Natural killer cell (primary cell): ENCODE measurements around the gene NIP7. TPM values are rescaled to one million over a fixed set of nuclear protein-coding genes. Genes with fewer than 3 reads are reported as not detected.

Source experiments
- ATAC-seq, 3 donors: fragments of 150-1000 bp in 2 of 3; fragments of 200-7000 bp in 1 of 3; cut with Tn5 transposase; 1 replicate in 1 of 3; 2 replicates in 2 of 3; pipeline ENCODE4 v1.10.0; 2021; ENCODE audit warnings: mild to moderate bottlenecking in 2 of 3, moderate library complexity in 2 of 3
- DNase-seq, 2 donors: peaks; one replicate each; pipeline versions ENCODE4 v3.0.0 to v3.0.0-alpha.2; 2013 to 2021; ENCODE audit warnings: mixed read lengths in 1 of 2
- H3K27ac ChIP-seq: one replicate; pipeline ENCODE4 v1.5.1; 2013; ENCODE audit warnings: mild to moderate bottlenecking, low read length
- H3K27me3 ChIP-seq: one replicate; pipeline ENCODE4 v1.6.1; 2013; ENCODE audit warnings: low read length; ENCODE audit not compliant: control insufficient read depth, insufficient read depth
- H3K36me3 ChIP-seq: one replicate; pipeline ENCODE4 v1.6.1; 2013; ENCODE audit warnings: low read length; ENCODE audit not compliant: control insufficient read depth, insufficient read depth
- H3K4me1 ChIP-seq: one replicate; pipeline ENCODE4 v1.6.1; 2013; ENCODE audit warnings: low read length; ENCODE audit not compliant: control insufficient read depth, insufficient read depth
- H3K4me3 ChIP-seq: one replicate; pipeline ENCODE4 v1.5.1; 2013; ENCODE audit warnings: low read length
- H3K9me3 ChIP-seq: one replicate; pipeline ENCODE4 v1.6.1; 2013; ENCODE audit warnings: low read length; ENCODE audit not compliant: control insufficient read depth, insufficient read depth
- H3K27ac Mint-ChIP-seq, 2 donors: one replicate each; pipeline ENCODE4 v1.8.0; 2022; ENCODE audit warnings: mild to moderate bottlenecking in 2 of 2, mixed read lengths in 2 of 2, moderate library complexity in 1 of 2
- H3K27me3 Mint-ChIP-seq, 2 donors: one replicate each; pipeline ENCODE4 v1.8.0; 2022; ENCODE audit warnings: low read depth in 2 of 2, mixed read lengths in 2 of 2
- H3K36me3 Mint-ChIP-seq: one replicate; pipeline ENCODE4 v1.8.0; 2022; ENCODE audit warnings: mixed read lengths
- H3K4me1 Mint-ChIP-seq, 2 donors: one replicate each; pipeline ENCODE4 v1.8.0; 2022; ENCODE audit warnings: mixed read lengths in 2 of 2
- H3K4me3 Mint-ChIP-seq: one replicate; pipeline ENCODE4 v1.8.0; 2022; ENCODE audit warnings: mild to moderate bottlenecking, moderate library complexity, mixed read lengths
- H3K9me3 Mint-ChIP-seq, 2 donors: one replicate each; pipeline ENCODE4 v1.8.0; 2022; ENCODE audit warnings: mixed read lengths in 2 of 2
- WGBS: methylation state at CpG from one replicate; pipeline ENCODE4 v1.1.7; 2013; ENCODE audit warnings: missing lambda C conversion rate; ENCODE audit not compliant: insufficient coverage; 5-methylcytosine and 5-hydroxymethylcytosine counted together
- intact Hi-C: fragments of 100-400 bp; cut with micrococcal nuclease; formaldehyde crosslinking; loops from one replicate; pipeline ENCODE4 v1.14.2; 2022
- total RNA-seq, 4 donors: library from RNA; stranded (reverse); fragments of 120-200 nt in 1 of 4; gene quantifications; one replicate each; pipeline versions ENCODE4 v1.2.3 to v1.2.4, GENCODE V29; 2013 to 2022
- TF ChIP-seq, protein P1 (sequence below): fragments of 200-600 bp; IDR thresholded peaks from one replicate; pipeline ENCODE4 v1.8.0; 2022; ENCODE audit warnings: antibody characterized with exemption

Gene NIP7
- total RNA-seq, 3 donors from 2014 or later (not counting 1 experiment from before 2014, with no cell fraction given) = 33.7 to 41.8 (median 37.7) TPM

- H3K36me3 Mint-ChIP-seq = no peaks in the 10 kb centered on the region
- no peak for ATAC-seq
These were observed 39.2 kb downstream of the NIP7 start for GRCh38 chr16:69378760-69379159.

DNA sequence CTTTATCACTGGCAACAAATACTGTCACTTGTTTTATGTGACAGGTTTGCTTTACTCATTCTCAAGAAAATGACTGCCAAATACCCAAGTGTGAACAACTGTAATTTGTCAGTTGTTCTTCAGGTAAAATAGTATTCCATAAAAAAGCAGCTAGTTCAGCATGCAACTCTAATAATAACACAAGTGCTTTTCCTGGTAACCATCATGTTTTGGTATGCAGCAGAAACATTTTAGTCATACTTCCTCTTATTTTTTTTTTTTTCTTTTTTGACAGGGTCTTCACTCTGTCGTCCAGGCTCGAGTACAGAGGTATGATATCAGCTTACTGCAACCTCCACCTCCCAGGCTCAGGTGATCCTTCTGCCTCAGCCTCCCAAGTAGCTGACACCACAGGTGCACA, 41.7 kb downstream of the NIP7 start:
- H3K4me1 Mint-ChIP-seq = peaks cover 34 to 47% of the 10 kb centered on the region in 2 donors
- intact Hi-C loops = no loop called here
- H3K9me3 ChIP-seq = no peaks in the 10 kb centered on the region
- DNase-seq (no peak), ATAC-seq (no peak)
- H3K27ac Mint-ChIP-seq = peak overlapping the region; percentile 16 to 89
- H3K9me3 Mint-ChIP-seq = no peaks in the 10 kb centered on the region
- no peaks in the 10 kb centered on the region for H3K27me3 ChIP-seq
- H3K36me3 Mint-ChIP-seq = no peaks in the 10 kb centered on the region
- H3K4me3 Mint-ChIP-seq = no peak overlapping the region
- H3K27ac ChIP-seq = no peak overlapping the region
- TF ChIP-seq, protein P1, sequence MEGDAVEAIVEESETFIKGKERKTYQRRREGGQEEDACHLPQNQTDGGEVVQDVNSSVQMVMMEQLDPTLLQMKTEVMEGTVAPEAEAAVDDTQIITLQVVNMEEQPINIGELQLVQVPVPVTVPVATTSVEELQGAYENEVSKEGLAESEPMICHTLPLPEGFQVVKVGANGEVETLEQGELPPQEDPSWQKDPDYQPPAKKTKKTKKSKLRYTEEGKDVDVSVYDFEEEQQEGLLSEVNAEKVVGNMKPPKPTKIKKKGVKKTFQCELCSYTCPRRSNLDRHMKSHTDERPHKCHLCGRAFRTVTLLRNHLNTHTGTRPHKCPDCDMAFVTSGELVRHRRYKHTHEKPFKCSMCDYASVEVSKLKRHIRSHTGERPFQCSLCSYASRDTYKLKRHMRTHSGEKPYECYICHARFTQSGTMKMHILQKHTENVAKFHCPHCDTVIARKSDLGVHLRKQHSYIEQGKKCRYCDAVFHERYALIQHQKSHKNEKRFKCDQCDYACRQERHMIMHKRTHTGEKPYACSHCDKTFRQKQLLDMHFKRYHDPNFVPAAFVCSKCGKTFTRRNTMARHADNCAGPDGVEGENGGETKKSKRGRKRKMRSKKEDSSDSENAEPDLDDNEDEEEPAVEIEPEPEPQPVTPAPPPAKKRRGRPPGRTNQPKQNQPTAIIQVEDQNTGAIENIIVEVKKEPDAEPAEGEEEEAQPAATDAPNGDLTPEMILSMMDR = no peak
- peaks cover 8% of the 10 kb centered on the region for H3K4me1 ChIP-seq
- no peaks in the 10 kb centered on the region for H3K27me3 Mint-ChIP-seq
- WGBS = 28% methylated on average over 2 of the region's 2 CpGs
- peaks cover 44% of the 10 kb centered on the region for H3K36me3 ChIP-seq
- no peak overlapping the region for H3K4me3 ChIP-seq

More at GRCh38 chr16:69378760-69379159, 39.2 kb downstream of the NIP7 start:
- H3K27ac Mint-ChIP-seq = peak overlapping the region; percentile 17 to 48
- no peaks in the 10 kb centered on the region for H3K9me3 Mint-ChIP-seq
- H3K4me3 Mint-ChIP-seq = no peak overlapping the region
- Histone ChIP-seq H3K27me3 (no peaks in the 10 kb centered on the region), H3K36me3 (peaks cover 43% of the 10 kb centered on the region), H3K9me3 (no peaks in the 10 kb centered on the region), H3K27ac (no peak overlapping the region), H3K4me3 (no peak overlapping the region), H3K4me1 (no peaks in the 10 kb centered on the region)
- H3K4me1 Mint-ChIP-seq = peaks cover 14 to 26% of the 10 kb centered on the region in 2 donors
- H3K27me3 Mint-ChIP-seq = no peaks in the 10 kb centered on the region
- DNase-seq = no peak
- intact Hi-C loops = no loop called here
- WGBS = 100% methylated on average over 1 of the region's 1 CpG
- TF ChIP-seq, protein P1 = no peak

GRCh38 chr16:69382421-69382820, 42.8 kb downstream of the NIP7 start:
- Histone ChIP-seq H3K4me3 (no peak overlapping the region), H3K9me3 (no peaks in the 10 kb centered on the region), H3K27ac (no peak overlapping the region), H3K27me3 (no peaks in the 10 kb centered on the region), H3K36me3 (peaks cover 43% of the 10 kb centered on the region), H3K4me1 (peaks cover 10% of the 10 kb centered on the region)
- TF ChIP-seq, protein P1 = no peak
- no peak for ATAC-seq
- peak overlapping the region; percentile 34 to 89 for H3K27ac Mint-ChIP-seq
- intact Hi-C loops = no loop called here
- no peak overlapping the region for H3K4me3 Mint-ChIP-seq
- no peaks in the 10 kb centered on the region for H3K27me3 Mint-ChIP-seq
- DNase-seq = no peak
- H3K9me3 Mint-ChIP-seq = no peaks in the 10 kb centered on the region
- WGBS = 100% methylated on average over 2 of the region's 2 CpGs
- no peaks in the 10 kb centered on the region for H3K36me3 Mint-ChIP-seq
- H3K4me1 Mint-ChIP-seq = peaks cover 34 to 47% of the 10 kb centered on the region in 2 donors

- peaks cover 31 to 35% of the 10 kb centered on the region in 2 donors for H3K4me1 Mint-ChIP-seq
- no peaks in the 10 kb centered on the region for H3K36me3 Mint-ChIP-seq
- DNase-seq (no peak), ATAC-seq (no peak)
- no peaks in the 10 kb centered on the region for H3K9me3 Mint-ChIP-seq
- Histone ChIP-seq H3K36me3 (peaks cover 26% of the 10 kb centered on the region), H3K27me3 (no peaks in the 10 kb centered on the region), H3K4me3 (peak overlapping the region; percentile 67), H3K9me3 (no peaks in the 10 kb centered on the region), H3K4me1 (peaks cover 10% of the 10 kb centered on the region), H3K27ac (peak overlapping the region; percentile 78)
- H3K4me3 Mint-ChIP-seq = peak overlapping the region; percentile 84
- intact Hi-C loops = loop anchor here (5.0 kb wide), 3 partner anchors 37 to 182 kb away; partner anchors contain the start of genes COG8, CYB5B, NFAT5 and NIP7
- 5% methylated on average over 5 of the region's 6 CpGs for WGBS
- peak overlapping the region; percentile 89 to 92 for H3K27ac Mint-ChIP-seq
- no peaks in the 10 kb centered on the region for H3K27me3 Mint-ChIP-seq
- TF ChIP-seq, protein P1 = no peak
These were observed 45.4 kb downstream of the NIP7 start for GRCh38 chr16:69384974-69385373.
